T-helper 1 cell treated with Interleukin-12 subunit alpha and Interleukin-12 subunit beta and Interleukin-4 antibody, amounts not matched to agents 30 μg/mL and 1 μg/mL, for 36 hours (primary cell): Measurements from ENCODE around the gene HOXB4.

ENCODE experiments used
- H3K27ac Mint-ChIP-seq: one replicate; pipeline ENCODE4 v1.8.0; 2021; ENCODE audit warnings: mild to moderate bottlenecking, mixed read lengths
- H3K27me3 Mint-ChIP-seq: one replicate; pipeline ENCODE4 v1.8.0; 2021; ENCODE audit warnings: low read depth, mixed read lengths
- H3K36me3 Mint-ChIP-seq: one replicate; pipeline ENCODE4 v1.8.0; 2021; ENCODE audit warnings: low read depth, mixed read lengths
- H3K4me1 Mint-ChIP-seq: one replicate; pipeline ENCODE4 v1.8.0; 2021; ENCODE audit warnings: low read depth, mixed read lengths
- H3K4me3 Mint-ChIP-seq: one replicate; pipeline ENCODE4 v1.8.0; 2021; ENCODE audit warnings: mild to moderate bottlenecking, moderate library complexity, mixed read lengths
- H3K9me3 Mint-ChIP-seq: one replicate; pipeline ENCODE4 v1.8.0; 2021; ENCODE audit warnings: mixed read lengths

HOXB4 gene

GRCh38 chr17:48618256-48618896 is 40.2 kb upstream of the HOXB4 start:
- peak overlapping the region; percentile 62 for H3K27ac Mint-ChIP-seq
- peaks cover 25% of the 10 kb centered on the region for H3K4me1 Mint-ChIP-seq
- H3K27me3 Mint-ChIP-seq = peaks cover 96% of the 10 kb centered on the region
- H3K4me3 Mint-ChIP-seq = peak overlapping the region; percentile 39
- H3K36me3 Mint-ChIP-seq = peaks cover 3% of the 10 kb centered on the region
- H3K9me3 Mint-ChIP-seq = no peaks in the 10 kb centered on the region

- peaks cover 94% of the 10 kb centered on the region for H3K27me3 Mint-ChIP-seq
- no peak overlapping the region for H3K4me3 Mint-ChIP-seq
- peaks cover 3% of the 10 kb centered on the region for H3K36me3 Mint-ChIP-seq
- no peaks in the 10 kb centered on the region for H3K9me3 Mint-ChIP-seq
- H3K27ac Mint-ChIP-seq = peak overlapping the region; percentile 46
- H3K4me1 Mint-ChIP-seq = peaks cover 29% of the 10 kb centered on the region
Measured at GRCh38 chr17:48617471-48618255, 39.5 kb upstream of the HOXB4 start.

- H3K4me1 Mint-ChIP-seq = peaks cover 33% of the 10 kb centered on the region
- H3K27me3 Mint-ChIP-seq = peaks cover 92% of the 10 kb centered on the region
- peaks cover 3% of the 10 kb centered on the region for H3K36me3 Mint-ChIP-seq
- H3K9me3 Mint-ChIP-seq = no peaks in the 10 kb centered on the region
- peak overlapping the region; percentile 46 for H3K27ac Mint-ChIP-seq
- no peak overlapping the region for H3K4me3 Mint-ChIP-seq
Measured at GRCh38 chr17:48616717-48617470, 38.7 kb upstream of the HOXB4 start.

GRCh38 chr17:48615963-48616716 is 38.0 kb upstream of the HOXB4 start:
- Mint-ChIP-seq H3K27ac (peak overlapping the region; percentile 37), H3K4me1 (peaks cover 39% of the 10 kb centered on the region), H3K36me3 (peaks cover 3% of the 10 kb centered on the region), H3K27me3 (peaks cover 93% of the 10 kb centered on the region), H3K9me3 (no peaks in the 10 kb centered on the region), H3K4me3 (no peak overlapping the region)

- peaks cover 3% of the 10 kb centered on the region for H3K36me3 Mint-ChIP-seq
Measured at GRCh38 chr17:48615047-48615962, 37.2 kb upstream of the HOXB4 start, which contains the start of gene HOXB8. HOXB8 (minus strand) TSS chr17:48615292; CDS start chr17:48614704, 588 bp downstream.

GRCh38 chr17:48613862-48614694 is 35.9 kb upstream of the HOXB4 start:
- Mint-ChIP-seq H3K4me3 (peak overlapping the region; percentile 53), H3K9me3 (no peaks in the 10 kb centered on the region), H3K4me1 (peaks cover 45% of the 10 kb centered on the region), H3K36me3 (peaks cover 3% of the 10 kb centered on the region), H3K27me3 (peaks cover 87% of the 10 kb centered on the region), H3K27ac (peak overlapping the region; percentile 81)

More at GRCh38 chr17:48615047-48615962, 37.2 kb upstream of the HOXB4 start, which contains the start of gene HOXB8:
- H3K4me1 Mint-ChIP-seq = peaks cover 45% of the 10 kb centered on the region
- no peaks in the 10 kb centered on the region for H3K9me3 Mint-ChIP-seq
- peak within 1 kb of the TSS; percentile 52 for H3K4me3 Mint-ChIP-seq
- H3K27me3 Mint-ChIP-seq = peaks cover 89% of the 10 kb centered on the region
- peak within 1 kb of the TSS; percentile 64 for H3K27ac Mint-ChIP-seq

GRCh38 chr17:48612854-48613691 is 34.9 kb upstream of the HOXB4 start:
- H3K36me3 Mint-ChIP-seq = peaks cover 3% of the 10 kb centered on the region
- peak overlapping the region; percentile 85 for H3K4me3 Mint-ChIP-seq
- H3K27me3 Mint-ChIP-seq = peaks cover 85% of the 10 kb centered on the region
- H3K9me3 Mint-ChIP-seq = no peaks in the 10 kb centered on the region
- peak overlapping the region; percentile 43 for H3K27ac Mint-ChIP-seq
- H3K4me1 Mint-ChIP-seq = peaks cover 39% of the 10 kb centered on the region

- Mint-ChIP-seq H3K4me1 (peaks cover 37% of the 10 kb centered on the region), H3K27me3 (peaks cover 86% of the 10 kb centered on the region), H3K9me3 (no peaks in the 10 kb centered on the region), H3K27ac (peak overlapping the region; percentile 34), H3K4me3 (peak overlapping the region; percentile 74), H3K36me3 (peaks cover 3% of the 10 kb centered on the region)
Measured at GRCh38 chr17:48612456-48612853, 34.3 kb upstream of the HOXB4 start.

GRCh38 chr17:48611681-48612455 is 33.7 kb upstream of the HOXB4 start:
- Mint-ChIP-seq H3K9me3 (no peaks in the 10 kb centered on the region), H3K4me3 (peak overlapping the region; percentile 91), H3K4me1 (peaks cover 32% of the 10 kb centered on the region), H3K27ac (peak overlapping the region; percentile 50), H3K27me3 (peaks cover 86% of the 10 kb centered on the region), H3K36me3 (no peaks in the 10 kb centered on the region)

- Mint-ChIP-seq H3K36me3 (no peaks in the 10 kb centered on the region), H3K4me3 (peak overlapping the region; percentile 91), H3K27ac (peak overlapping the region; percentile 50), H3K9me3 (no peaks in the 10 kb centered on the region), H3K27me3 (peaks cover 85% of the 10 kb centered on the region), H3K4me1 (peaks cover 32% of the 10 kb centered on the region)
Measured at GRCh38 chr17:48611213-48611612, 33.1 kb upstream of the HOXB4 start.
